ENCODE measurements around the gene RALGAPA2. TPM values are rescaled to one million over a fixed set of nuclear protein-coding genes. Genes with fewer than 3 reads are reported as not detected.

The RALGAPA2 gene
- total RNA-seq, 1 experiment from 2014 or later = 13.4 TPM

DNA sequence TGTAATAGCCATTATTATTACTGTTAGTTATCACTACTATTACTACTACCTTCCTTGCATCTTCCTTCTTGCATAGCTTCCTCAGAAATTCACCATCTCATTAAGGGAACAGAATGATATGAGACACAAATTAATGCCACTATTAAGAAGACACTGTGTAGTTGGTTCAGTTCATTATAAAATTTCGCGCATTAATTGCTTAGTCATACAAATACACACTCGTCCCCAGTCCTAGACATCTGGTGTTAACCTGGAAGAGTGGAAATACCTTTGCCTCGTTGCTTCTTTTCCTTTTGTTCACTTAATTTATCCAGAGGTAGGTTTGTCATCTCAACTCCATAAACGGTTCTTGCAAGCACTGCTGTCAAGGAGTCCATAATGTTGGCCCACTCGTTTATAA, 107.5 kb downstream of the RALGAPA2 start:
- DNase-seq (ENCODE audit: low read depth, low spot score) = no peak
- TF ChIP-seq POLR2AphosphoS5 (IDR thresholded peaks at IDR 0.05; ENCODE audit: low read depth, low read length) (no peak), TCF7L2 (IDR thresholded peaks at IDR 0.05; ENCODE audit: low read depth, low read length) (no peak), SIN3A (IDR thresholded peaks at IDR 0.05; ENCODE audit: borderline replicate concordance, insufficient read depth, low read depth, low read length) (no peak)
- TF ChIP-seq, protein P1, sequence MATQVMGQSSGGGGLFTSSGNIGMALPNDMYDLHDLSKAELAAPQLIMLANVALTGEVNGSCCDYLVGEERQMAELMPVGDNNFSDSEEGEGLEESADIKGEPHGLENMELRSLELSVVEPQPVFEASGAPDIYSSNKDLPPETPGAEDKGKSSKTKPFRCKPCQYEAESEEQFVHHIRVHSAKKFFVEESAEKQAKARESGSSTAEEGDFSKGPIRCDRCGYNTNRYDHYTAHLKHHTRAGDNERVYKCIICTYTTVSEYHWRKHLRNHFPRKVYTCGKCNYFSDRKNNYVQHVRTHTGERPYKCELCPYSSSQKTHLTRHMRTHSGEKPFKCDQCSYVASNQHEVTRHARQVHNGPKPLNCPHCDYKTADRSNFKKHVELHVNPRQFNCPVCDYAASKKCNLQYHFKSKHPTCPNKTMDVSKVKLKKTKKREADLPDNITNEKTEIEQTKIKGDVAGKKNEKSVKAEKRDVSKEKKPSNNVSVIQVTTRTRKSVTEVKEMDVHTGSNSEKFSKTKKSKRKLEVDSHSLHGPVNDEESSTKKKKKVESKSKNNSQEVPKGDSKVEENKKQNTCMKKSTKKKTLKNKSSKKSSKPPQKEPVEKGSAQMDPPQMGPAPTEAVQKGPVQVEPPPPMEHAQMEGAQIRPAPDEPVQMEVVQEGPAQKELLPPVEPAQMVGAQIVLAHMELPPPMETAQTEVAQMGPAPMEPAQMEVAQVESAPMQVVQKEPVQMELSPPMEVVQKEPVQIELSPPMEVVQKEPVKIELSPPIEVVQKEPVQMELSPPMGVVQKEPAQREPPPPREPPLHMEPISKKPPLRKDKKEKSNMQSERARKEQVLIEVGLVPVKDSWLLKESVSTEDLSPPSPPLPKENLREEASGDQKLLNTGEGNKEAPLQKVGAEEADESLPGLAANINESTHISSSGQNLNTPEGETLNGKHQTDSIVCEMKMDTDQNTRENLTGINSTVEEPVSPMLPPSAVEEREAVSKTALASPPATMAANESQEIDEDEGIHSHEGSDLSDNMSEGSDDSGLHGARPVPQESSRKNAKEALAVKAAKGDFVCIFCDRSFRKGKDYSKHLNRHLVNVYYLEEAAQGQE (IDR thresholded peaks at IDR 0.05; ENCODE audit: insufficient read depth in 1 of 2, low read depth in 2 of 2, low read length in 1 of 2) = no peak
- TF ChIP-seq, protein P2, sequence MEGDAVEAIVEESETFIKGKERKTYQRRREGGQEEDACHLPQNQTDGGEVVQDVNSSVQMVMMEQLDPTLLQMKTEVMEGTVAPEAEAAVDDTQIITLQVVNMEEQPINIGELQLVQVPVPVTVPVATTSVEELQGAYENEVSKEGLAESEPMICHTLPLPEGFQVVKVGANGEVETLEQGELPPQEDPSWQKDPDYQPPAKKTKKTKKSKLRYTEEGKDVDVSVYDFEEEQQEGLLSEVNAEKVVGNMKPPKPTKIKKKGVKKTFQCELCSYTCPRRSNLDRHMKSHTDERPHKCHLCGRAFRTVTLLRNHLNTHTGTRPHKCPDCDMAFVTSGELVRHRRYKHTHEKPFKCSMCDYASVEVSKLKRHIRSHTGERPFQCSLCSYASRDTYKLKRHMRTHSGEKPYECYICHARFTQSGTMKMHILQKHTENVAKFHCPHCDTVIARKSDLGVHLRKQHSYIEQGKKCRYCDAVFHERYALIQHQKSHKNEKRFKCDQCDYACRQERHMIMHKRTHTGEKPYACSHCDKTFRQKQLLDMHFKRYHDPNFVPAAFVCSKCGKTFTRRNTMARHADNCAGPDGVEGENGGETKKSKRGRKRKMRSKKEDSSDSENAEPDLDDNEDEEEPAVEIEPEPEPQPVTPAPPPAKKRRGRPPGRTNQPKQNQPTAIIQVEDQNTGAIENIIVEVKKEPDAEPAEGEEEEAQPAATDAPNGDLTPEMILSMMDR (IDR thresholded peaks at IDR 0.05) = no peak
- no peak overlapping the region for H3K27ac ChIP-seq (ENCODE audit: low read length)
- H3K36me3 ChIP-seq (ENCODE audit: control insufficient read depth, insufficient read depth, low read length) = no peaks in the 10 kb centered on the region
- H3K4me3 ChIP-seq (ENCODE audit: low read depth in 2 of 2, low read length in 2 of 2) = no peak overlapping the region
- intact Hi-C loops (cut with micrococcal nuclease; ENCODE audit: unreplicated experiment) = no loop called here
- ChIA-PET CTCF (no interaction called here), POLR2A (interaction anchor here (0.5 kb wide), 1 partner anchor 20 kb away, joined by 3 read pairs; no protein-coding TSS in a partner anchor)
- in situ Hi-C loops (cut with HindIII; ENCODE audit: low pct_unique_long_range_greater_than_20kb, low sequenced_read_pairs) = no loop called here
- no peak for ATAC-seq
- no peaks in the 10 kb centered on the region for H3K4me1 ChIP-seq (ENCODE audit: control insufficient read depth, insufficient read depth, low read length)
- BruUV-seq (replicated peaks) = no TSS peak
- H3K9me3 ChIP-seq (ENCODE audit: control insufficient read depth, insufficient read depth, low read depth, low read length) = no peaks in the 10 kb centered on the region
- H3K27me3 ChIP-seq (ENCODE audit: control insufficient read depth, insufficient read depth, low read length) = no peaks in the 10 kb centered on the region

DNA sequence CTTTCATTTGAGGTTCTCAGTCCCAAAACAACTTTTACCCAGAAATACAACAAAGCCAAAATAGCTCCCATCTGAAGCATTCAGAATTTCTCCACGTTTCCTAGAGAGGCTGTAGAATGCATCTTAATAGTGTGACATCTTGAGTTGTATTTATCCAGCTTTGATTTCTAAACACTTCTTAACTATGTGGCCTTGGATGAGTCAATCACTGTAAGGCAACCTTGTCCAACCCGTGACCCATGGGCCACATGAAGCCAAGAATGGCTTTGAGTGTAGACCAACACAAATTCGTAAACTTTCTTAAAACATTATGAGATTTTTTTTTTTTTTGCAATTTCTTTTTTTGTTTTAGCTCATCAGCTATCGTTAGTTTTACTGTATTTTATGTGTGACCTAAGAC, 108.1 kb downstream of the RALGAPA2 start:
- H3K27me3 ChIP-seq (ENCODE audit: control insufficient read depth, insufficient read depth, low read length) = no peaks in the 10 kb centered on the region
- H3K4me3 ChIP-seq (ENCODE audit: low read depth in 2 of 2, low read length in 2 of 2) = no peak overlapping the region
- in situ Hi-C loops (cut with HindIII; ENCODE audit: low pct_unique_long_range_greater_than_20kb, low sequenced_read_pairs) = no loop called here
- no peak for DNase-seq (ENCODE audit: low read depth, low spot score)
- H3K4me1 ChIP-seq (ENCODE audit: control insufficient read depth, insufficient read depth, low read length) = no peaks in the 10 kb centered on the region
- H3K27ac ChIP-seq (ENCODE audit: low read length) = no peak overlapping the region
- TF ChIP-seq, protein P1 (IDR thresholded peaks at IDR 0.05; ENCODE audit: insufficient read depth in 1 of 2, low read depth in 2 of 2, low read length in 1 of 2) = no peak
- TF ChIP-seq TCF7L2 (IDR thresholded peaks at IDR 0.05; ENCODE audit: low read depth, low read length) = no peak
- no peak for TF ChIP-seq SIN3A (IDR thresholded peaks at IDR 0.05; ENCODE audit: borderline replicate concordance, insufficient read depth, low read depth, low read length)
- TF ChIP-seq, protein P2 (IDR thresholded peaks at IDR 0.05) = no peak
- TF ChIP-seq POLR2AphosphoS5 (IDR thresholded peaks at IDR 0.05; ENCODE audit: low read depth, low read length) = no peak
- H3K9me3 ChIP-seq (ENCODE audit: control insufficient read depth, insufficient read depth, low read depth, low read length) = no peaks in the 10 kb centered on the region
- no TSS peak for BruUV-seq (replicated peaks)
- POLR2A ChIA-PET = interaction anchor here (0.5 kb wide), 1 partner anchor 20 kb away, joined by 3 read pairs; no protein-coding TSS in a partner anchor
- no peak for ATAC-seq
- CTCF ChIA-PET = no interaction called here
- intact Hi-C loops (cut with micrococcal nuclease; ENCODE audit: unreplicated experiment) = no loop called here
- H3K36me3 ChIP-seq (ENCODE audit: control insufficient read depth, insufficient read depth, low read length) = no peaks in the 10 kb centered on the region

Measured in Panc1 (cell line).